SKM-1 (cell line): ENCODE results near the gene SYNGR3.

Source experiments
- DNase-seq: peaks from one replicate; lab custom pipeline; 2025; ENCODE audit not compliant: unreplicated experiment; lab: John Stamatoyannopoulos, UW

SYNGR3 gene

DNA sequence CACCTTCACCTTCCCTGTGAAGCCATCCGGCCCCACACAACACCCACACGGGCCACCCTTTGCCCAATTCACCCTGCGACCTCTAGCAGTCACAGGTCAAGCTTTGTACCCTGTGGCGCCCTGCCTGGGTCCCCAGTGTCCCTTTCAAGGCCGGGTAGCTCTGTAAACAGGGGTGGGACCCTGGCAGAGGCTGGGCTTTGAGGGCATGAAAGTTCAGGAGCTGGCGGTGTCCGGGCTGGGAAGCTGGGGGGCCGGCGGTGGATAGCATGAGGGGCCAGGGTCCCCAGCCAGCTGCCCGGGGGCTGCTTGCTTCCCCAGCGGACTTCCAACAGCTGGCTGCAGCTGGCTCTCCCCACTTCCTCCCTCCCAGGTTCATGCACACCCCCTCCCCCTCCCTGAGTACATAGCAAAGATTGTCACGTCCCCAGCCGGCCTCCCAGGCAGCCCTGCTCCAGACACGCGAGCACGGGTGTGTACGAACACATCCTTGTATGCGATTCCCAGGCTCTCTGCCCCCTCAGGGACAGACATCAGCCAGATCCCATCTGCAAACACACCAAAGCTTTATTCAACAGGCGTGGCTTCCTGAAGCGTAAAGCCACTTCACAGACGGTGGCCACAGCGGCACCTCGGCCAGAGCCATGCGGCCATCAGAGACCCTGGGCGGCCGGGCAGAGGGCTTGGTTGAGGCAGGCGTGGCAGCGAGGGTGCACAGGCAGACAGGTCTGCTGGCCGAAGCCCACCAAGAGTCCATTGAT, 49.7 kb downstream of the SYNGR3 start:
- DNase-seq, result no peak

DNA sequence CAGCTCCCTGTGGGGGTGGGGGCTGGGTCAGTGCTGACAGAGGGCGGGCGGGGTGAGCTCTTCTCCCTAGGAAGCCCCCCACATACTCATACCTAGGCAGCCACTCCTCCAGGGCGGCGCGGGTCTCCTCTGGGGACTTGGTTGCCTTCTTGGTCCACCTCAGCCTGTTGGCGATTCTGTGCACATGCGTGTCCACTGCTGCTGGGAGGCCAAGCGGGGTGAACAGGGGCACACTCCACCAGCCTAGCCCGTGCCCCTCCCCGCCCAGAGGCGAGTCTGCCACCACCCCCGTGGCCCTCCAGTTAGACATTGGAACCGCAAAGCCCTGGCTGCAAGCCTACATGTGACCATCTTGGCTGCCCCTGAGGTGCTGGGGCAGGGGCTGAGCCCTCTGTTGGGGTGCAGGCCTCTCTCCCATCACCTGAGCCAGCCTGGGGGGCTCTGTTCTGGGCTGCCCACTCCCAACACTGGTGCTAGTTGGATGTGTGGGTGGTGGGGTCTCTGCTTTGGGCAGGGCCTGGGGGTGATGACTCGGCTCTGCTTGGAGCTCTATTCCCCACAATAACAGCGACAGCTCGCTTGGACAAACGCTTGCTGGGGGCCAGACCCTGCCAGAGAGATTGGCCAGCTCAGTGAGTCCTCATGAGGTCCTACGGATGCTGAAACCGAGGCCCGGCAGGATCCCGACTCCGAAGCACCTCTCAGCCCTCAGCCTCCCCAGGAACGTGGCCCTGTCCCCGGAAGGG, 50.4 kb downstream of the SYNGR3 start:
- DNase-seq, result no peak

DNA sequence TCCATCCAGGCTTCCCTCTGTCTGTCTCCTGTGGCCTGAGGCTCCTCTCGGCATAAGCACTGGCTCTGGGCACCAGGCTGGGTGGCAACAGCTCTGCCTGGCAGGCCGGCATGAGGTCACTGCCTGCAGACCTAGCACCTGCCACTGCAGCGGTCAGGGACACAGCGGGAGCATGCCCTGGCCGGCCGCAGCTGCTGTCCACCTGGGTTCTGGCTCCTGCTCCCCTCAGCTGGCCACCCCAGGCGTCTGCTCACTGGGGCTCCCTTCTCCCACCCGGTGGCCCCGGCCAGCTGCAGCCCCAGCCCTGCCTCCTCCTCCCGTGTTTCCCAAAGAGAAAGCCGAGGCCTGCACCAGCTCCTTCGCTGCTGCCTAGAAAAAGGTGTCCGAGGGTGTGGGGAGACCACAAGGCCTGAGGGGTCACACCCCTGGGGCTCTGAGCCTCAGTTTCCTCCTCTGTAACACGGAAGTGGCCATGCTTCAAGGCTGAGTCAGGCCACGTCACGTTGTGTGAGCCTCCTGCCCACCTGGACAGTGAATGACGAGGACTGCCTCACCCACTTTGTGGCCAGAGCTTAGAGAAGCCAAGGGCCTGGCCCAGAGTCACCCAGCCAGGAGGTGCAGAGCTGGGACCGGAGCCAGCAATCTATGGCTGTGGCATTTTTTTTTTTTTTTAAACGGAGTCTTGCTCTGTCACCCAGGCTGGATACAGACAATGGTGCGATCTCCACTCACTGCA, 51.2 kb downstream of the SYNGR3 start:
- no peak for DNase-seq

DNA sequence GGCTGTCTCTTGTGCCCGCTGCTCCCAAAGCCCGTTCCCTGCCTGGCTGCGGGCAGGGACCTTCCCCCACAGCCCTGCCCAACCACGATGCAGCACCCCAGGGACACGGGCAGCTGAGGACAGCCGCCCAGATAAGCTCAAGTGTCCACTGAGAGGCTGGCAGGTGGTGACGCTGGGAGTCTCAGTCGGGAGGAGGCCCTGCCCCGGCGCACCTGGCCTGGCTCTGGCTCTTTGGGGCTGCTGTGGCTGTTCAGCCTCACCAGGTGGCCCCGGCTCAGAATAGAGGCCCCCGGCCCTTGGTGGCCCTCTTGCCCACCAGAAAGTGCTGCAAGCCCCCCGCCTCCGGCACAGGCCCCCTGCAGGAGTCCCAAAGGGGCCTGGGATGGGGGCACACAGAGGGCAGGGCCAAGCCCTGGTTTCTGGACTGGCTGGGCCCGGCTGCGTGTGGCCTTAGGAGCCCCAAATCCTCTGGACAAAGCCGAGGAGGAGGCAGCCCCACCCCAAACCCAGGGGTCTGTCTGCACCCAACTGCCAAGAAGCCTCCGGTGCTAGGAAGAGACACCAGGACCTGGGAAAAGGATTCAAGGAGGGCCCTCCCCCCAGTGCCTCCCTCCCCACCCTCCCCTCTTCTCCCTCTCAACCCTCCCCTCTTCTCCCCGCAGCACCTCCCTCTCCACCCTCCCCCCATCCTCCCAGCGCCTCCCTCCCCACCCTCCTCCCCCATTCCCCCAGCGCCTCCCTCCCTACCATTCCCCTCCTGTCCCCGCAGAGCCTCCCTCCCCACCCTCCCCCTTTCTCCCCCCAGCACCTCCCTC, 52.6 kb downstream of the SYNGR3 start:
- DNase-seq, result no peak

DNA sequence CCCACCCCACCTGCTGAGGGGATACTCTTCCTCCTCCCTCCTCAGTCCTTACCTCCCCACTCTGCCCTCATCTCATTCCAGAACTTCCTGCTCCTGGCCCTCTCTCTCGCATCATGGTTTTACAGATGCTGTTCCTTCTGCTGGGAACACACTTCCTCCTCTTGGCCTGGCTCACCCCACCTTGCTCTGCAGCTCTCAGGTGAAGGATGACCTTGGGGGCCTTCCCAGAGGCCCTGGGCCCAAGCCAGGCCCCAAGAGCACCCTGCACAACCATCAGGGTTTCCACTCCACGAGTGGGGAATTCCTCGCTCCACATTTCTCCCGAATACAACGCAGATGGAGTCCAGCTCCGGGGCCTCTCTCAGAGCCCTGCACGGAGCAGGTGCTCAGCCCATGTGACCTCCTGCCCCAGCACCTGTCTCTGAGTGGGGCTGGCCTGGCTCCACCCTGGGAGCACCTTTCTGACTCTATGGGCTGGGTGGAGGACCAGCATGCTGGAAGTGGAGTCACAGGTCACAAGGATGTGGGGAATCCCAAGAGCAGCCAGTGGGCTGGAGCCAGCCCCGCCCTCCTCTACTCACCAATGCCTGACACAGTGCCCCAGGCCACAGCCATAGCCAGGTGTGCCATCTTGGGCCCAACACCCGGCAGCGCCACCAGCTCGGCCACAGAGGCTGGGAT, 53.4 kb downstream of the SYNGR3 start:
- no peak for DNase-seq
